Measurements from ENCODE around the gene SLC25A18.

SLC25A18 gene

GRCh38 chr22:17590586-17590985, 27.3 kb downstream of the SLC25A18 start:
- no peaks in the 10 kb centered on the region; the same call in 1 of the 2 replicates for H3K36me3 ChIP-seq (replicated peaks; ENCODE audit: insufficient read depth, low read length)

GRCh38 chr22:17592201-17592600, 28.9 kb downstream of the SLC25A18 start:
- TF ChIP-seq EZH2phosphoT487 (IDR thresholded peaks at IDR 0.05; ENCODE audit: low read length) (no peak), EZH2 (optimal IDR thresholded peaks at IDR 0.05; ENCODE audit: low read depth, low read length) (no peak)
- no peaks in the 10 kb centered on the region for H3K9me3 ChIP-seq (replicated peaks; ENCODE audit: insufficient read depth, low read length)
- no peak overlapping the region for H2AFZ ChIP-seq (ENCODE audit: low read length)
- H3K27me3 ChIP-seq (replicated peaks; ENCODE audit: insufficient read depth, low read length): no peaks in the 10 kb centered on the region
- DNase-seq: no peak
- H3K27ac ChIP-seq (ENCODE audit: low read length): no peak overlapping the region
- H3K79me2 ChIP-seq (ENCODE audit: low read length): peaks cover 7% of the 10 kb centered on the region
- H3K4me1 ChIP-seq (ENCODE audit: low read length): peaks cover 13% of the 10 kb centered on the region
- H3K36me3 ChIP-seq (replicated peaks; ENCODE audit: insufficient read depth, low read length): peaks cover 1% of the 10 kb centered on the region; the same call in 1 of the 2 replicates
- H3K4me2 ChIP-seq (ENCODE audit: low read depth, low read length): no peak overlapping the region
- peaks cover 9% of the 10 kb centered on the region for H3F3A ChIP-seq (ENCODE audit: insufficient read depth, low read length)
- H3K9ac ChIP-seq (ENCODE audit: low read length): no peak overlapping the region
- no peaks in the 10 kb centered on the region for H4K20me1 ChIP-seq (ENCODE audit: insufficient read depth, low read length)
- H3K9me2 ChIP-seq (replicated peaks; ENCODE audit: insufficient read depth, low read length): no peaks in the 10 kb centered on the region
- H3K4me3 ChIP-seq (ENCODE audit: low read length): no peak overlapping the region

More at GRCh38 chr22:17590586-17590985, 27.3 kb downstream of the SLC25A18 start:
- Histone ChIP-seq H3K9me3 (replicated peaks; ENCODE audit: insufficient read depth, low read length) (no peaks in the 10 kb centered on the region), H3K79me2 (ENCODE audit: low read length) (peaks cover 7% of the 10 kb centered on the region), H3K4me3 (ENCODE audit: low read length) (no peak overlapping the region), H3K4me2 (ENCODE audit: low read depth, low read length) (no peak overlapping the region), H4K20me1 (ENCODE audit: insufficient read depth, low read length) (no peaks in the 10 kb centered on the region), H3K4me1 (ENCODE audit: low read length) (peaks cover 12% of the 10 kb centered on the region), H3F3A (ENCODE audit: insufficient read depth, low read length) (peaks cover 9% of the 10 kb centered on the region), H3K9me2 (replicated peaks; ENCODE audit: insufficient read depth, low read length) (no peaks in the 10 kb centered on the region), H3K27me3 (replicated peaks; ENCODE audit: insufficient read depth, low read length) (no peaks in the 10 kb centered on the region), H3K9ac (ENCODE audit: low read length) (no peak overlapping the region), H2AFZ (ENCODE audit: low read length) (no peak overlapping the region), H3K27ac (ENCODE audit: low read length) (no peak overlapping the region)
- no peak for TF ChIP-seq EZH2 (optimal IDR thresholded peaks at IDR 0.05; ENCODE audit: low read depth, low read length)
- no peak for DNase-seq

DNA sequence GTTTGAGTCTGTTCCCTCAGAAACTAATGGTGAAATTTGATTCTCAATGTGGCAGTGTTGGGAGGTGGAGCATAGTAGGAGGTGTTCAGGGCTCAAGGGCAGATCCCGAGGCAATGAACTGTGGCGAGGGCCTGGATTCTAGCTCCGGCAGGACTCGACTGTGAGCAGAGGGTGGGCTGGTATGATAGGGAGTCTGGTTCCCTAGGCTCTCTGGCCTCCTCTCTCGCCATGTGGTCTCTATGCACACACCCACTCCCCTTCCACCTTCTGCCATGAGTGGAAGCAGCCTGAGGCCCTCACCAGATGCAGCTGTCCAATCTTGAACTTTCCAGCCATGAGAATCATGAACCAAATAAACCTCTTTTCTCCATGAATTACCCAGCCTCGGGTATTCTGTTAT, 32.9 kb downstream of the SLC25A18 start:
- Histone ChIP-seq H3K4me2 (ENCODE audit: low read depth, low read length) (no peak overlapping the region), H3K27ac (ENCODE audit: low read length) (no peak overlapping the region)

GRCh38 chr22:17597217-17597616, 33.9 kb downstream of the SLC25A18 start:
- H3K9me2 ChIP-seq (replicated peaks; ENCODE audit: insufficient read depth, low read length): no peaks in the 10 kb centered on the region
- no peaks in the 10 kb centered on the region for H3K27me3 ChIP-seq (replicated peaks; ENCODE audit: insufficient read depth, low read length)
- peaks cover 13% of the 10 kb centered on the region for H3K4me1 ChIP-seq (ENCODE audit: low read length)
- H4K20me1 ChIP-seq (ENCODE audit: insufficient read depth, low read length): 0 out of 2 replicates have a peak, but pooled peaks cover 4% of the 10 kb centered on the region
- TF ChIP-seq CTCF (IDR thresholded peaks at IDR 0.05; ENCODE audit: low read length) (no peak), EZH2 (optimal IDR thresholded peaks at IDR 0.05; ENCODE audit: low read depth, low read length) (no peak), EZH2phosphoT487 (IDR thresholded peaks at IDR 0.05; ENCODE audit: low read length) (no peak)
- no peak for DNase-seq
- no peak overlapping the region for H3K4me2 ChIP-seq (ENCODE audit: low read depth, low read length)
- H2AFZ ChIP-seq (ENCODE audit: low read length): no peak overlapping the region
- H3K36me3 ChIP-seq (replicated peaks; ENCODE audit: insufficient read depth, low read length): peaks cover 4% of the 10 kb centered on the region; the same call in 1 of the 2 replicates
- H3K27ac ChIP-seq (ENCODE audit: low read length): no peak overlapping the region
- H3F3A ChIP-seq (ENCODE audit: insufficient read depth, low read length): peaks cover 9% of the 10 kb centered on the region
- peaks cover 11% of the 10 kb centered on the region for H3K79me2 ChIP-seq (ENCODE audit: low read length)
- H3K9me3 ChIP-seq (replicated peaks; ENCODE audit: insufficient read depth, low read length): no peaks in the 10 kb centered on the region
- H3K9ac ChIP-seq (ENCODE audit: low read length): no peak overlapping the region
- no peak overlapping the region for H3K4me3 ChIP-seq (ENCODE audit: low read length)

More for the DNA sequence above, 32.9 kb downstream of the SLC25A18 start:
- H3K36me3 ChIP-seq (replicated peaks; ENCODE audit: insufficient read depth, low read length): peaks cover 4% of the 10 kb centered on the region; the same call in 1 of the 2 replicates
- 0 out of 2 replicates have a peak, but pooled peaks cover 4% of the 10 kb centered on the region for H4K20me1 ChIP-seq (ENCODE audit: insufficient read depth, low read length)
- H2AFZ ChIP-seq (ENCODE audit: low read length): no peak overlapping the region
- H3F3A ChIP-seq (ENCODE audit: insufficient read depth, low read length): peaks cover 9% of the 10 kb centered on the region
- no peak overlapping the region for H3K4me3 ChIP-seq (ENCODE audit: low read length)
- H3K4me1 ChIP-seq (ENCODE audit: low read length): peaks cover 13% of the 10 kb centered on the region
- no peaks in the 10 kb centered on the region for H3K9me2 ChIP-seq (replicated peaks; ENCODE audit: insufficient read depth, low read length)
- H3K79me2 ChIP-seq (ENCODE audit: low read length): peaks cover 11% of the 10 kb centered on the region
- no peaks in the 10 kb centered on the region for H3K27me3 ChIP-seq (replicated peaks; ENCODE audit: insufficient read depth, low read length)
- no peak for TF ChIP-seq EZH2phosphoT487 (IDR thresholded peaks at IDR 0.05; ENCODE audit: low read length)
- TF ChIP-seq EZH2 (optimal IDR thresholded peaks at IDR 0.05; ENCODE audit: low read depth, low read length): no peak
- no peaks in the 10 kb centered on the region for H3K9me3 ChIP-seq (replicated peaks; ENCODE audit: insufficient read depth, low read length)
- no peak overlapping the region for H3K9ac ChIP-seq (ENCODE audit: low read length)
- DNase-seq: no peak

All from MM.1S (cell line).